A549 (cell line): ENCODE results near the gene STK11IP. TPM values are rescaled to one million over a fixed set of nuclear protein-coding genes. Genes with fewer than 3 reads are reported as not detected.

Source experiments
- ATAC-seq, 2 experiments: fragments of 200-7000 bp in 1 of 2; fragments of >200 bp in 1 of 2; cut with Nextera tagmentation in 1 of 2; cut with Tn5 transposase in 1 of 2; 3 replicates each; pipeline versions ENCODE4 v1.8.0 to v1.9.1; 2018 to 2020; ENCODE audit warnings: mild to moderate bottlenecking in 1 of 2, moderate library complexity in 1 of 2
- CTCF ChIA-PET: fragments of 300-600 bp; sonication (Branson Sonifier 250); formaldehyde crosslinking; extraction: SDS; loops from one replicate; lab custom pipeline; 2021; ENCODE audit warnings: antibody characterized with exemption, inconsistent platforms; lab: Yijun Ruan, JAX
- POLR2A ChIA-PET: fragments of 350-600 bp; formaldehyde crosslinking; extraction: SDS; loops from one replicate; lab custom pipeline; 2021; ENCODE audit warnings: antibody characterized with exemption, inconsistent platforms; lab: Yijun Ruan, JAX
- DNase-seq, 2 experiments: peaks; one replicate each; pipeline versions ENCODE4 v3.0.0 to v3.0.0-alpha.2; 2011 to 2016; ENCODE audit warnings: low read depth in 1 of 2, low spot score in 1 of 2
- FAIRE-seq: peaks from 2 replicates; lab custom pipeline; 2011; peaks lifted over from hg19 to GRCh38; lab: Jason Lieb, UNC
- H3K27ac ChIP-seq, 2 experiments: fragments of >200 bp; sonication (Bioruptor Twin); formaldehyde crosslinking; 3 replicates each; pipeline ENCODE4 v1.5.1; 2016 to 2017
- H3K4me1 ChIP-seq: fragments of >200 bp; sonication (Bioruptor Twin); formaldehyde crosslinking; 3 replicates; pipeline ENCODE4 v1.6.1; 2016
- H3K4me2 ChIP-seq: fragments of >200 bp; sonication (Bioruptor Twin); formaldehyde crosslinking; 3 replicates; pipeline ENCODE4 v1.6.1; 2016
- H3K4me3 ChIP-seq: fragments of >200 bp; sonication (Bioruptor Twin); formaldehyde crosslinking; 3 replicates; pipeline ENCODE4 v1.5.1; 2016
- H3K9me3 ChIP-seq: fragments of >200 bp; sonication (Bioruptor Twin); formaldehyde crosslinking; 3 replicates; pipeline ENCODE4 v1.6.1; 2016
- ATOH8 ChIP-seq: fragments of 250-450 bp; sonication (Bioruptor Pico); IDR thresholded peaks from 2 replicates; pipeline ENCODE4 v1.5.0; 2020; ENCODE audit warnings: low read depth, mild to moderate bottlenecking, moderate library complexity
- CEBPB ChIP-seq, 2 experiments: fragments of >200 bp in 1 of 2; sonication (Bioruptor Twin) in 1 of 2; formaldehyde crosslinking in 1 of 2; IDR thresholded peaks; 2 replicates each; pipeline ENCODE4 v1.6.1; 2012 to 2016
- CHD2 ChIP-seq: fragments of 150-350 bp; IDR thresholded peaks from 2 replicates; pipeline ENCODE4 v1.6.1; 2014; ENCODE audit warnings: low read length; ENCODE audit not compliant: partially characterized antibody
- CHD4 ChIP-seq: fragments of 200-600 bp; sonication (generic); IDR thresholded peaks from 2 replicates; pipeline ENCODE4 v1.6.1; 2016; ENCODE audit warnings: antibody characterized with exemption, mild to moderate bottlenecking, borderline replicate concordance
- CTCF ChIP-seq: fragments of >200 bp; sonication (Bioruptor Twin); formaldehyde crosslinking; IDR thresholded peaks from 3 replicates; pipeline ENCODE4 v1.5.1; 2016
- EHF ChIP-seq: fragments of 250-450 bp; sonication (Bioruptor Pico); IDR thresholded peaks from 2 replicates; pipeline ENCODE4 v1.5.0; 2020; ENCODE audit warnings: mild to moderate bottlenecking
- EHMT2 ChIP-seq: fragments of 200-600 bp; sonication (generic); IDR thresholded peaks from 2 replicates; pipeline ENCODE4 v1.6.1; 2016; ENCODE audit warnings: antibody characterized with exemption, low read depth, mild to moderate bottlenecking, moderate library complexity
- FOSL2 ChIP-seq, 2 experiments: fragments of 450-650 bp in 1 of 2; fragments of >200 bp in 1 of 2; sonication (Bioruptor Twin) in 1 of 2; formaldehyde crosslinking; IDR thresholded peaks; 2 replicates each; pipeline versions ENCODE4 v1.5.0 to v1.6.1; 2016 to 2020; ENCODE audit warnings: mild to moderate bottlenecking in 1 of 2, moderate library complexity in 1 of 2
- FOXS1 ChIP-seq: fragments of 250-450 bp; sonication (Bioruptor Pico); IDR thresholded peaks from 2 replicates; pipeline ENCODE4 v1.5.0; 2020; ENCODE audit warnings: mild to moderate bottlenecking, moderate library complexity
- HEYL ChIP-seq: fragments of 250-450 bp; sonication (Bioruptor Pico); IDR thresholded peaks from 2 replicates; pipeline ENCODE4 v1.8.0; 2021; ENCODE audit warnings: mild to moderate bottlenecking, moderate library complexity
- HOXB13 ChIP-seq: fragments of 250-450 bp; sonication (Bioruptor Pico); IDR thresholded peaks from 2 replicates; pipeline ENCODE4 v1.5.0; 2020; ENCODE audit warnings: low read depth, mild to moderate bottlenecking, moderate library complexity
- HOXB5 ChIP-seq: fragments of 250-450 bp; sonication (Bioruptor Pico); IDR thresholded peaks from 2 replicates; pipeline ENCODE4 v1.5.0; 2020; ENCODE audit warnings: mild to moderate bottlenecking, moderate library complexity
- JUN ChIP-seq, 2 experiments: fragments of >200 bp; sonication (Bioruptor Twin); formaldehyde crosslinking; IDR thresholded peaks; 2 replicates in 1 of 2; 3 replicates in 1 of 2; pipeline ENCODE4 v1.6.1; 2016 to 2017
- KDM1A ChIP-seq: fragments of 200-600 bp; sonication (generic); IDR thresholded peaks from 2 replicates; pipeline ENCODE4 v1.6.1; 2016; ENCODE audit warnings: low read depth, mild to moderate bottlenecking
- MAFK ChIP-seq: fragments of 450-650 bp; IDR thresholded peaks from 2 replicates; pipeline ENCODE4 v1.6.1; 2014; ENCODE audit not compliant: partially characterized antibody
- NPAS2 ChIP-seq: fragments of 250-450 bp; sonication (Bioruptor Pico); IDR thresholded peaks from 2 replicates; pipeline ENCODE4 v1.8.0; 2022; ENCODE audit warnings: mild to moderate bottlenecking, moderate library complexity, borderline replicate concordance
- PHF8 ChIP-seq: fragments of 200-600 bp; sonication (generic); IDR thresholded peaks from 2 replicates; pipeline ENCODE4 v1.6.1; 2016; ENCODE audit warnings: low read depth, mild to moderate bottlenecking, antibody characterized with exemption, moderate library complexity, borderline replicate concordance
- RARB ChIP-seq: fragments of 250-450 bp; sonication (Bioruptor Pico); IDR thresholded peaks from 2 replicates; pipeline ENCODE4 v1.8.0; 2021; ENCODE audit warnings: mild to moderate bottlenecking, moderate library complexity
- RFX5 ChIP-seq: fragments of 450-650 bp; IDR thresholded peaks from 2 replicates; pipeline ENCODE4 v1.7.1; 2014; ENCODE audit warnings: antibody characterized with exemption, mild to moderate bottlenecking, moderate library complexity
- SMC3 ChIP-seq: fragments of >200 bp; sonication (Bioruptor Twin); formaldehyde crosslinking; IDR thresholded peaks from 3 replicates; pipeline ENCODE4 v1.6.1; 2018; ENCODE audit warnings: inconsistent platforms
- TP53 ChIP-seq: fragments of 250-450 bp; sonication (Bioruptor Pico); IDR thresholded peaks from 2 replicates; pipeline ENCODE4 v1.5.0; 2021; ENCODE audit warnings: mild to moderate bottlenecking, moderate library complexity
- ZFP36 ChIP-seq: fragments of 450-650 bp; IDR thresholded peaks from 2 replicates; pipeline ENCODE4 v1.6.1; 2014; ENCODE audit warnings: borderline replicate concordance; ENCODE audit not compliant: partially characterized antibody
- WGBS: methylation state at CpG from one replicate; pipeline ENCODE4 v1.1.6; 2017; ENCODE audit errors: missing lambda C conversion rate; 5-methylcytosine and 5-hydroxymethylcytosine counted together
- polyA plus RNA-seq, 4 experiments: library from polyadenylated mRNA; depleted of rRNA in 3 of 4; stranded (reverse); fragments of >200 nt; fragmentation: RNase III in 1 of 4; extraction: RNeasy Plus Mini Kit Qiagen cat#74134 plus additional on column Dnase treatment in 1 of 4; gene quantifications; 2 replicates in 3 of 4; 3 replicates in 1 of 4; pipeline ENCODE4 v1.2.3, GENCODE V29; 2011 to 2017
- TF ChIP-seq, protein P1 (sequence below): fragments of 200-600 bp; sonication (generic); IDR thresholded peaks from 2 replicates; pipeline ENCODE4 v1.6.1; 2016; ENCODE audit warnings: antibody characterized with exemption, mild to moderate bottlenecking, moderate library complexity
- TF ChIP-seq, protein P2 (sequence below): fragments of 150-350 bp; IDR thresholded peaks from 2 replicates; pipeline ENCODE4 v1.6.1; 2014; ENCODE audit warnings: low read depth, mild to moderate bottlenecking, low read length

STK11IP gene
- polyA plus RNA-seq, 2 of the 4 experiments (the other 2 are of a cell fraction) = 13.3 to 18.8 TPM

DNA sequence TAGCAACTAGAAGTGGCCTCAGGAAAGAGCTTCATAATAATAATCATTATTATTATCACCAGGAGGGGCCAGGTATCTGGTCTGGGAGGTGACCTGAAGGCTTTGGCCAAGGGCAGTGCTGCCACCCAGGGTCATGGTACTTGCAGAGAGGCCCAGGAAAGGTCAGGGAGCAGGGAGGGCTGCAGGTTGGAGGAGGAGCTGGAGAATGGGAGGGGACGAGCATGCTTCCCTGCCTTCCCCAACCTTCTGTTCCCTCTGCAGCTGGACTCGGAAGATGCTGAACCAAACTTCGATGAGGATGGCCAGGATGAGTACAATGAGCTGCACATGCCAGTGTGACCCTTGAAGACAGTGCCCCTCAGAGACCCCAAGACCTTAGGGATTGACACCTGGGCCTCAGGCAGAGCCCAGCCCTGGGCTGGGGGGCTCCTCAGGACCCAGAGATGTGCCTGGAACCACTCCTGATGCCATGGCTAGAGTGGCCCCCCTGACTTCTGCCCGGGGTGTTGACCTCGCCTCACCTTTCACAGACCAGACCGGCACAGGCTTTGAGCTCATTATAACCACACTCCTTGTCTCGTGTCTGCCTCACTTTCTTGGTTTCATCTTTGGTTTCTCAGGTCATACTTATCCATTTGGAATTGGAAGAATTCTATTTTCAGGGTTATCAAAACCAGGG lies 43.9 kb downstream of the STK11IP start:
- Histone ChIP-seq H3K27ac (no peak overlapping the region), H3K4me2 (no peak overlapping the region)
- 60% methylated on average over 7 of the region's 7 CpGs for WGBS
- no peak for DNase-seq
- no peak for FAIRE-seq
- TF ChIP-seq FOXS1 (no peak), EHMT2 (no peak), CEBPB (IDR thresholded peaks at IDR 0.05) (no peak), PHF8 (no peak), ATOH8 (CRISPR knock-in tag) (no peak), JUN (IDR thresholded peaks at IDR 0.05) (no peak), NPAS2 (no peak), KDM1A (no peak), MAFK (no peak), HOXB5 (CRISPR knock-in tag) (no peak), HOXB13 (CRISPR knock-in tag) (no peak), HEYL (CRISPR knock-in tag) (no peak), CHD2 (no peak), RARB (no peak)
- TF ChIP-seq, protein P1, sequence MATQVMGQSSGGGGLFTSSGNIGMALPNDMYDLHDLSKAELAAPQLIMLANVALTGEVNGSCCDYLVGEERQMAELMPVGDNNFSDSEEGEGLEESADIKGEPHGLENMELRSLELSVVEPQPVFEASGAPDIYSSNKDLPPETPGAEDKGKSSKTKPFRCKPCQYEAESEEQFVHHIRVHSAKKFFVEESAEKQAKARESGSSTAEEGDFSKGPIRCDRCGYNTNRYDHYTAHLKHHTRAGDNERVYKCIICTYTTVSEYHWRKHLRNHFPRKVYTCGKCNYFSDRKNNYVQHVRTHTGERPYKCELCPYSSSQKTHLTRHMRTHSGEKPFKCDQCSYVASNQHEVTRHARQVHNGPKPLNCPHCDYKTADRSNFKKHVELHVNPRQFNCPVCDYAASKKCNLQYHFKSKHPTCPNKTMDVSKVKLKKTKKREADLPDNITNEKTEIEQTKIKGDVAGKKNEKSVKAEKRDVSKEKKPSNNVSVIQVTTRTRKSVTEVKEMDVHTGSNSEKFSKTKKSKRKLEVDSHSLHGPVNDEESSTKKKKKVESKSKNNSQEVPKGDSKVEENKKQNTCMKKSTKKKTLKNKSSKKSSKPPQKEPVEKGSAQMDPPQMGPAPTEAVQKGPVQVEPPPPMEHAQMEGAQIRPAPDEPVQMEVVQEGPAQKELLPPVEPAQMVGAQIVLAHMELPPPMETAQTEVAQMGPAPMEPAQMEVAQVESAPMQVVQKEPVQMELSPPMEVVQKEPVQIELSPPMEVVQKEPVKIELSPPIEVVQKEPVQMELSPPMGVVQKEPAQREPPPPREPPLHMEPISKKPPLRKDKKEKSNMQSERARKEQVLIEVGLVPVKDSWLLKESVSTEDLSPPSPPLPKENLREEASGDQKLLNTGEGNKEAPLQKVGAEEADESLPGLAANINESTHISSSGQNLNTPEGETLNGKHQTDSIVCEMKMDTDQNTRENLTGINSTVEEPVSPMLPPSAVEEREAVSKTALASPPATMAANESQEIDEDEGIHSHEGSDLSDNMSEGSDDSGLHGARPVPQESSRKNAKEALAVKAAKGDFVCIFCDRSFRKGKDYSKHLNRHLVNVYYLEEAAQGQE = no peak
- TF ChIP-seq, all 56 proteins: peak for 0
- ChIA-PET CTCF (interaction anchor here (0.7 to 6.6 kb wide), 15 partner anchors 11 to 1932 kb away, joined by 3 to 68 read pairs (median 6); partner anchors contain the start of gene OBSL1), POLR2A (interaction anchor here (0.8 kb wide), 1 partner anchor 44 kb away, joined by 3 read pairs; the partner anchor contains the start of gene STK11IP)
- no peak for ATAC-seq
- peaks cover 10% of the 10 kb centered on the region; the same call in 2 of the 3 replicates for H3K4me1 ChIP-seq
- no peak overlapping the region for H3K4me3 ChIP-seq
- no peaks in the 10 kb centered on the region for H3K9me3 ChIP-seq

DNA sequence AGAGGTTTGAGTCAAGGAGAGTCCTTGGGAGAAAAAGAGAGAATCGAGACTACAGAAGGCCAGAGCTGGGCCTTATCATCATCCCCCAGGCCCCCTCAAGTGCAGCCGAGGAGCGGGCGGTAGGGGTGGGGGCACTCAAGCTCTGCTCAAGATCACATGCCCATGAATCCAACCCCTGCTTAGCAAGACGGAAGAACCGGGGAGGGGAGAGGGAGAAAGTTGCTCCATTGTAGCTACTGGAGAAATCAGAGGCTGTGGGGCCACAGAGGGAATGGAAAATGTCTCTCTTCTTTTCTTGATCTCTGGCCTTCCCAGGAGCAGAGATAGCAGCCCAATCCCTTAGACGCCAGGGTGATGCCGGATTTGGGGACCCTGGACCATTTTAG lies 44.4 kb downstream of the STK11IP start:
- WGBS = 61% methylated on average over 8 of the region's 8 CpGs
- no peak overlapping the region for H3K27ac ChIP-seq
- H3K4me2 ChIP-seq = peak overlapping the region; percentile 34; the same call in 1 of the 3 replicates
- FAIRE-seq (no peak), DNase-seq (no peak), ATAC-seq (peak; percentile 4 to 8; a peak in 2 of 6 replicates)
- no peaks in the 10 kb centered on the region for H3K9me3 ChIP-seq
- no peak overlapping the region for H3K4me3 ChIP-seq
- CTCF ChIA-PET = interaction anchor here (0.7 to 6.6 kb wide), 20 partner anchors 10 to 239 kb away, joined by 3 to 68 read pairs (median 6); partner anchors contain the start of gene OBSL1
- POLR2A ChIA-PET = no interaction called here
- TF ChIP-seq EHMT2 (no peak), KDM1A (no peak)
- H3K4me1 ChIP-seq = peaks cover 10% of the 10 kb centered on the region; the same call in 2 of the 3 replicates

DNA sequence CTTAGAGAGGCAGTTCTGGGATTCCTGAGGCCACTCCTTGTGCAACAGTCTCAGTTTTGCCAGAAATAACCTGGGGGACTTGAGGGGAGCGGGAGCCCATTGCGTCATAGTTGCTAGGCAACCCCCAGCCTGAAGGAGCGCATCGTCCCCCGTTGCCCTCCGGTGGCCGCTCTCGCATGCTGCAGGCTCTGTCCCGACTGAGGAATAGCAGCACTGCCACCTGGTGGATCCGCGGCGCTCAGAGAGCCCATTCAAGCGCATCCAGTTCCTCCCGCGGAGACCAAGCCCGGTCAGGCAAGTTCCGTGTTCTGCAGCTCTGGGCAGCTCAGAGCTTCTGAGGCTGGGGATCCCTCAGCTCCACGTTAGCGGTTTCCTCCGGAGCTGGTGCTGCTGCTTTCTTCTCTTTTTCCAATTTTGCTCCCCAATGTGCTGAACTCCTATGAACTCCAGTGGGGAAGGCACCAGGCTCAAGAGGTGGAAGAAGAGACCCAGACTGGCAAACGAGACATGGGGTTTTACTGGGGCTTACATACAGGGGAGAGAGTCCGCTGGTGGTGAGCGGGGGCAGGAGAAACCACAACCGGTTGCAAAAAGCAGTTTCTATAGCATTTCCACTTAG lies 44.9 kb downstream of the STK11IP start:
- POLR2A ChIA-PET = no interaction called here
- Histone ChIP-seq H3K9me3 (no peaks in the 10 kb centered on the region), H3K4me2 (peak overlapping the region; percentile 44; the same call in 2 of the 3 replicates), H3K27ac (no peak overlapping the region), H3K4me3 (no peak overlapping the region), H3K4me1 (peaks cover 10% of the 10 kb centered on the region; the same call in 2 of the 3 replicates)
- WGBS = 10% methylated on average over 15 of the region's 24 CpGs
- ATAC-seq (peak; percentile 82 to 95), DNase-seq (peak; percentile 85 to 94), FAIRE-seq (peak; percentile 94)
- CTCF ChIA-PET = interaction anchor here (0.6 to 6.6 kb wide), 29 partner anchors 10 to 611 kb away, joined by 3 to 68 read pairs (median 5); partner anchors contain the start of genes CHPF, OBSL1, STK11IP and TMEM198
- TF ChIP-seq CHD4 = no peak
- no peak for TF ChIP-seq TP53 (CRISPR knock-in tag)
- no peak for TF ChIP-seq MAFK
- TF ChIP-seq EHF (CRISPR knock-in tag) = no peak
- peak; percentile 94 for TF ChIP-seq RFX5
- TF ChIP-seq NPAS2 = no peak
- peak; percentile 69 to 89; a peak in 3 of 4 replicates for TF ChIP-seq CEBPB (IDR thresholded peaks at IDR 0.05)
- TF ChIP-seq ZFP36 = no peak
- TF ChIP-seq SMC3 = peak; percentile 94
- TF ChIP-seq FOSL2 (IDR thresholded peaks at IDR 0.05) = no peak
- no peak for TF ChIP-seq FOSL2 (CRISPR knock-in tag; IDR thresholded peaks at IDR 0.05)
- TF ChIP-seq CTCF = peak; percentile 97
- TF ChIP-seq, protein P2, sequence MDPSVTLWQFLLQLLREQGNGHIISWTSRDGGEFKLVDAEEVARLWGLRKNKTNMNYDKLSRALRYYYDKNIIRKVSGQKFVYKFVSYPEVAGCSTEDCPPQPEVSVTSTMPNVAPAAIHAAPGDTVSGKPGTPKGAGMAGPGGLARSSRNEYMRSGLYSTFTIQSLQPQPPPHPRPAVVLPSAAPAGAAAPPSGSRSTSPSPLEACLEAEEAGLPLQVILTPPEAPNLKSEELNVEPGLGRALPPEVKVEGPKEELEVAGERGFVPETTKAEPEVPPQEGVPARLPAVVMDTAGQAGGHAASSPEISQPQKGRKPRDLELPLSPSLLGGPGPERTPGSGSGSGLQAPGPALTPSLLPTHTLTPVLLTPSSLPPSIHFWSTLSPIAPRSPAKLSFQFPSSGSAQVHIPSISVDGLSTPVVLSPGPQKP = no peak
